Caco-2 (cell line): ENCODE data around the gene SNCB. TPM values are rescaled to one million over a fixed set of nuclear protein-coding genes. Genes with fewer than 3 reads are reported as not detected.
A peak's percentile ranks its signal among the peaks of the same experiment; 100 is the strongest.

ENCODE experiments used
- BruUV-seq: library from RNA; stranded (reverse); fragments of 400-500 nt; replicated peaks from 2 replicates; lab custom pipeline; 2021; lab: Mats Ljungman, UMichigan
- CTCF ChIA-PET: fragments of 300-600 bp; sonication (Branson Sonifier 250); formaldehyde crosslinking; loops from one replicate; lab custom pipeline; 2022; ENCODE audit warnings: antibody characterized with exemption; lab: Charles Lee
- POLR2A ChIA-PET: fragments of 300-600 bp; sonication (Branson Sonifier 250); formaldehyde crosslinking; loops from one replicate; lab custom pipeline; 2022; ENCODE audit warnings: antibody characterized with exemption; lab: Charles Lee
- DNase-seq, 2 experiments: peaks; one replicate each; pipeline versions ENCODE4 v3.0.0 to v3.0.0-alpha.2; 2020 to 2022
- H3K27me3 ChIP-seq: replicated peaks from 2 replicates; pipeline ENCODE4 v1.6.0; 2011; ENCODE audit warnings: low read length; ENCODE audit not compliant: control insufficient read depth, insufficient read depth
- H3K36me3 ChIP-seq: 2 replicates; pipeline ENCODE4 v1.5.1; 2011; ENCODE audit warnings: low read length; ENCODE audit not compliant: control insufficient read depth, insufficient read depth
- H3K4me1 ChIP-seq: fragments of 250-450 bp; sonication (Bioruptor Pico); 2 replicates; pipeline ENCODE4 v1.5.1; 2020; ENCODE audit warnings: mild to moderate bottlenecking
- H3K4me3 ChIP-seq: 2 replicates; pipeline ENCODE4 v1.5.1; 2011; ENCODE audit warnings: low read depth, mild to moderate bottlenecking, control low read depth, low read length
- H3K9me3 ChIP-seq: fragments of 250-450 bp; sonication (Bioruptor Pico); 2 replicates; pipeline ENCODE4 v1.5.1; 2020; ENCODE audit warnings: mild to moderate bottlenecking, moderate library complexity
- H3K27ac Mint-ChIP-seq: one replicate; pipeline ENCODE4 v1.8.0; 2022; ENCODE audit warnings: mixed read lengths; ENCODE audit not compliant: unreplicated experiment
- H3K27me3 Mint-ChIP-seq: one replicate; pipeline ENCODE4 v1.8.0; 2022; ENCODE audit warnings: mixed read lengths; ENCODE audit not compliant: insufficient read depth, unreplicated experiment
- H3K36me3 Mint-ChIP-seq: one replicate; pipeline ENCODE4 v1.8.0; 2022; ENCODE audit warnings: mild to moderate bottlenecking, mixed read lengths; ENCODE audit not compliant: insufficient read depth, unreplicated experiment
- H3K4me1 Mint-ChIP-seq: one replicate; pipeline ENCODE4 v1.8.0; 2022; ENCODE audit warnings: low read depth, mixed read lengths; ENCODE audit not compliant: unreplicated experiment
- H3K4me3 Mint-ChIP-seq: one replicate; pipeline ENCODE4 v1.8.0; 2022; ENCODE audit warnings: mild to moderate bottlenecking, moderate library complexity, mixed read lengths; ENCODE audit not compliant: unreplicated experiment
- H3K9me3 Mint-ChIP-seq: one replicate; pipeline ENCODE4 v1.8.0; 2022; ENCODE audit warnings: mixed read lengths; ENCODE audit not compliant: unreplicated experiment
- CTCF ChIP-seq, 2 experiments: fragments of 200-600 bp in 1 of 2; IDR thresholded peaks; 1 replicate in 1 of 2; 2 replicates in 1 of 2; pipeline versions ENCODE4 v1.5.1 to v1.8.0; 2011 to 2022; ENCODE audit warnings: antibody characterized with exemption in 1 of 2, control low read depth in 1 of 2, inconsistent platforms in 1 of 2, low read depth in 1 of 2, low read length in 1 of 2, mild to moderate bottlenecking in 1 of 2, moderate library complexity in 1 of 2; ENCODE audit not compliant: insufficient read depth in 1 of 2, severe bottlenecking in 1 of 2, unreplicated experiment in 1 of 2
- intact Hi-C: fragments of 100-400 bp; cut with micrococcal nuclease; formaldehyde crosslinking; loops from one replicate; pipeline ENCODE4 v1.10.0; 2022; ENCODE audit not compliant: unreplicated experiment
- total RNA-seq: library from RNA; stranded (reverse); gene quantifications from 2 replicates; pipeline ENCODE4 v1.2.3, GENCODE V29; 2022

SNCB gene
- total RNA-seq, 1 experiment from 2014 or later, result not detected

- H3K9me3 Mint-ChIP-seq, result no peaks in the 10 kb centered on the region
- H3K4me3 Mint-ChIP-seq, result no peak overlapping the region
- Histone ChIP-seq H3K4me3 (no peak overlapping the region), H3K4me1 (0 out of 2 replicates have a peak, but pooled peaks cover 6% of the 10 kb centered on the region), H3K27me3 (no peaks in the 10 kb centered on the region), H3K9me3 (no peaks in the 10 kb centered on the region), H3K36me3 (no peaks in the 10 kb centered on the region)
- H3K36me3 Mint-ChIP-seq, result peaks cover 9% of the 10 kb centered on the region
- ChIA-PET CTCF (no interaction called here), POLR2A (no interaction called here)
- H3K4me1 Mint-ChIP-seq, result peaks cover 8% of the 10 kb centered on the region
- intact Hi-C loops, result no loop called here
- no TSS peak for BruUV-seq
- H3K27me3 Mint-ChIP-seq, result peaks cover 19% of the 10 kb centered on the region
- no peak overlapping the region for H3K27ac Mint-ChIP-seq
- no peak for TF ChIP-seq CTCF (IDR thresholded peaks at IDR 0.05; ENCODE audit: insufficient read depth in 1 of 2, low read depth in 1 of 2, low read length in 1 of 2, severe bottlenecking in 1 of 2, unreplicated experiment in 1 of 2)
- DNase-seq, result no peak
These were observed 18.3 kb downstream of the SNCB start for GRCh38 chr5:176612008-176612407.

GRCh38 chr5:176611435-176611834, 18.9 kb downstream of the SNCB start:
- Mint-ChIP-seq H3K36me3 (peaks cover 9% of the 10 kb centered on the region), H3K4me1 (peaks cover 8% of the 10 kb centered on the region), H3K27ac (no peak overlapping the region), H3K9me3 (no peaks in the 10 kb centered on the region), H3K4me3 (no peak overlapping the region), H3K27me3 (peaks cover 19% of the 10 kb centered on the region)
- Histone ChIP-seq H3K27me3 (no peaks in the 10 kb centered on the region), H3K9me3 (no peaks in the 10 kb centered on the region), H3K36me3 (no peaks in the 10 kb centered on the region), H3K4me3 (no peak overlapping the region), H3K4me1 (0 out of 2 replicates have a peak, but pooled peaks cover 6% of the 10 kb centered on the region)
- DNase-seq, result peak; percentile 73 to 85
- no TSS peak for BruUV-seq
- POLR2A ChIA-PET, result no interaction called here
- intact Hi-C loops, result no loop called here
- TF ChIP-seq CTCF (IDR thresholded peaks at IDR 0.05; ENCODE audit: insufficient read depth in 1 of 2, low read depth in 1 of 2, low read length in 1 of 2, severe bottlenecking in 1 of 2, unreplicated experiment in 1 of 2), result no peak
- CTCF ChIA-PET, result no interaction called here

- Mint-ChIP-seq H3K36me3 (peaks cover 9% of the 10 kb centered on the region), H3K27ac (no peak overlapping the region), H3K4me3 (peak overlapping the region; percentile 65), H3K9me3 (no peaks in the 10 kb centered on the region), H3K27me3 (peaks cover 13% of the 10 kb centered on the region), H3K4me1 (peaks cover 8% of the 10 kb centered on the region)
- Histone ChIP-seq H3K27me3 (no peaks in the 10 kb centered on the region), H3K4me3 (peak overlapping the region; percentile 60), H3K4me1 (0 out of 2 replicates have a peak, but pooled peaks cover 6% of the 10 kb centered on the region), H3K9me3 (no peaks in the 10 kb centered on the region), H3K36me3 (no peaks in the 10 kb centered on the region)
- CTCF ChIA-PET, result no interaction called here
- DNase-seq, result no peak
- BruUV-seq, result no TSS peak
- no peak for TF ChIP-seq CTCF (IDR thresholded peaks at IDR 0.05; ENCODE audit: insufficient read depth in 1 of 2, low read depth in 1 of 2, low read length in 1 of 2, severe bottlenecking in 1 of 2, unreplicated experiment in 1 of 2)
- intact Hi-C loops, result no loop called here
- POLR2A ChIA-PET, result no interaction called here
These were observed 19.9 kb downstream of the SNCB start for GRCh38 chr5:176610435-176610773.
